ENCODE data around the gene PLB1. TPM values are rescaled to one million over a fixed set of nuclear protein-coding genes. Genes with fewer than 3 reads are reported as not detected.

PLB1 gene
- total and polyA plus RNA-seq, 2 experiments from 2014 or later: 0.06 to 0.21 TPM

GRCh38 chr2:28586867-28587266 is 91.0 kb downstream of the PLB1 start (continued):
- TF ChIP-seq ZNF462 (CRISPR knock-in tag; IDR thresholded peaks at IDR 0.05) (no peak), EZH2phosphoT487 (IDR thresholded peaks at IDR 0.05; ENCODE audit: unreplicated experiment) (no peak), NANOG (IDR thresholded peaks at IDR 0.05; ENCODE audit: borderline replicate concordance) (no peak), ZNF114 (CRISPR knock-in tag; IDR thresholded peaks at IDR 0.05) (no peak), EZH2 (IDR thresholded peaks at IDR 0.05; ENCODE audit: low read depth, unreplicated experiment) (no peak)

DNA sequence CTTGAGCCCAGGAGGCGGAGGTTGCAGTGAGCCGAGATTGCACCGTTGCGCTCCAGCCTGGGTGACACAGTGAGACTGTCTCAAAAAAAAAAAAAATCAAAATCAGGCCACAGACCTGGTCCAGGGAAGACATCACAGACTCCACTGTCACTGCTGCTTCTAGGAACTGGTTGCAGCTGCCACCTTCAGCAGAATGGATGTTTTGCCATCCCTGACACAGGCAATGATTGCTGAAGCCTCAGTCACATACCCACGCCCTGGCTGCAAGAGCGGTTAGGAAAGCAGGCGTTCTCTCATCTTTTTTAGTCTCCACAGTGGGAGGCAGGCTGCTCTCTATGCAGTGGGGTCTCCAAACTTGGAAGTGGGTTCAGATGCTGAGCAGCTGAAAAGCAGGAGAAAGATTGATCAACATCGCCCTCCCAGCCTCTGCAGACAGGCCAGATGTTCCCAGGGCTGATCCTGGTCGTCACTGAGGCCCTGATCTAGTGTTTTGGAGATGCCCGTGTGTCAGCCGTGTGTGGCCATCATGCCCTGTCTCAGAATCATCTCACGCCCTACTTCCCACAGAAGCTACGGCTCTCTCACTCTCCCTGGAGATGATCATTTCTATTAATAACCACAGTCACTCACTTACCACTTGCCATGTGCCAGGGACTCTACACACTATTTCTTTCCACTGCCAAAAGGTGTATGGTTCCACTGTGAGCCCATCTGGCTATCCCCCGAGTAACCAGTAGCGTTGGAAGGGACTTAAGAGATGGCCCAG is 91.8 kb downstream of the PLB1 start:
- no peak for DNase-seq (ENCODE audit: low spot score)
- Mint-ChIP-seq H3K27me3 (ENCODE audit: insufficient read depth, low read depth, poor library complexity) (peaks cover 13% of the 10 kb centered on the region), H3K27ac (no peak overlapping the region), H3K4me3 (no peak overlapping the region), H3K9me3 (no peaks in the 10 kb centered on the region), H3K36me3 (ENCODE audit: low read depth) (no peaks in the 10 kb centered on the region), H3K4me1 (peaks cover 13% of the 10 kb centered on the region; the same call in 2 of the 3 replicates)
- Histone ChIP-seq H3K4me2 (no peak overlapping the region), H3K36me3 (ENCODE audit: insufficient read depth) (no peaks in the 10 kb centered on the region), H2AFZ (no peak overlapping the region), H4K20me1 (replicated peaks; ENCODE audit: insufficient read depth) (no peaks in the 10 kb centered on the region; the same call in 1 of the 2 replicates), H3K9me2 (ENCODE audit: insufficient read depth) (no peaks in the 10 kb centered on the region), H3K4me3 (no peak overlapping the region), H3K27me3 (ENCODE audit: insufficient read depth) (no peaks in the 10 kb centered on the region), H3K27ac (ENCODE audit: low read depth) (no peak overlapping the region), H3K79me2 (replicated peaks; ENCODE audit: insufficient read depth) (no peaks in the 10 kb centered on the region), H3F3A (replicated peaks; ENCODE audit: low read depth) (no peaks in the 10 kb centered on the region), H3K4me1 (ENCODE audit: insufficient read depth) (no peaks in the 10 kb centered on the region)
- ATAC-seq: no peak
- no peak for TF ChIP-seq EZH2phosphoT487 (IDR thresholded peaks at IDR 0.05; ENCODE audit: unreplicated experiment)
